Stimulated activated CD8-positive, alpha-beta memory T cell treated with anti-CD3 and anti-CD28 coated beads, Interleukin-4, amount 100 ng/mL, for 24 hours (primary cell): Measurements from ENCODE around the gene FLT4.
"Not testable (repeated sequence)": the region's sequence is repeated elsewhere in the genome, so short reads cannot be mapped to it uniquely, and the experiment has no call there.

Experiments
- DNase-seq: peaks from one replicate; pipeline ENCODE4 v3.0.0-alpha.2; 2020; ENCODE audit warnings: low read depth

The FLT4 gene

DNA sequence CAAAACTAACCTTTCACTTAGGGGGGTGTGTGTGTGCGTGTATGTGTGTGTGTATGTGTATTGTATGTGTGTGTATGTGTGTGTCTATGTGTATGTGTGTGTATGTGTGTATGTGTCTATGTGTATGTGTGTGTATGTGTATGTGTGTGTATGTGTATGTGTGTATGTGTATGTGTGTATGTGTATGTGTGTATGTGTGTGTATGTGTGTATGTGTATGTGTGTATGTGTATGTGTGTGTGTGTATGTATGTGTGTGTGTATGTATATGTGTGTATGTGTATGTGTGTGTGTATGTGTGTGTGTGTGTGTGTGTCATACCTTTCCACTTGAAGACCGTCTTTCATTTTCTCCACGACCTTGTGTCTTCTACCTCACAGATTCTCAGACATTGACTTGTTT, 20.8 kb upstream of the FLT4 start:
- no peak for DNase-seq

DNA sequence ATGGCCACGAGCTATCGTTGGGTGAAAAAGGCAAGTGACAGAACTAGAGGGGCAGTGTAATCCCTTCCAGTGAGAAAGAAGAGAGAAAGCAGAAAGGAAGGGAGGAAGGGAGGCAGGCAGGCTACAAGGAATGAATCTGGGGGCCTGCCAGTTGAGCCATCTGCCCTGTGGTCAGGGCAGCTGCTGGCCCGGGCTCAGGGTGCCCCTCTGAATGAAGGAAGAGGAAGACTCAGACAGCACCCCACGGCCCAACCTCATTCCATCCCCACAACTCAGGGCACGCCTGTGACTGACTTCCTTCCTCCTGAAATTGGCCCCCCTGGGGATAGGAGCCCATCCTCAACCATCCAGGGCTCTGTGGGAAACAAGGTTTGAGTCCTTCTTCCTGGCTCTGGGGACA, 20.3 kb upstream of the FLT4 start:
- no peak for DNase-seq

DNA sequence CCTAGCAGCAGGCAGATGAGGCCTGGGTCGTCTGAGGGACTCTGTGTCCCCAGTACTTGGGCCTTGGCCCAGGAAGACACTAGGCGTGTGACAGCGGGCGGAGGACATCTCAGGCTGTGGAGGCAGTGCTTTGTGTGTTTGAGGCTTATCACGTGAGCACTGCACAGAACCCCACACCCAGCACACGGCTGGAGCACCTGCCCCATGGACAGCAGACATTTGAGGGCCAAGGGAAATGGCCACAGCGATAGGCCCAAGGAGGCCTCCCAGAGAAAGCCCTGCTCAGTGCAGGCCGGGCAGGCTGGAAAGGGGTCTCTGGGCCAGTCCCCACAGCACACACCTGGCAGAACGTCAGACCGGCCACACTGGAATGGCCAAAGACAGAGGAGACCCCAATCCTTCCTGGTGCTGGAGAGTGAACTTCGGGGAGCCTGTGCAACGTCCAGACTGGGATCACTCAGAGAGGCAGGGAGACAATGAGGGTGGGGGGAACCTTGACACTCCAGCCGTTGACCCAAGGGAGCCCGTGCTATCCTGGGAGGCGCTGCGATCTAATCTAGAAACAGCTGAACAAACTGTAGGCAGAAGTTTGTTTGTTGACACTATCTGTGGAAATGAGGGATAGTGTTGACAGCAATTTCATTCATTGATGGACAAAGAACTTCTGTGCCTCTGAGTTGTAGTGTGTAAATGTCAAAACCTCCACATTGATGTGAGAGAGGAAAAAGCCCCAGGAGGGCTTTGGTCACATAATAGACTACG, 19.6 kb upstream of the FLT4 start:
- no peak for DNase-seq

DNA sequence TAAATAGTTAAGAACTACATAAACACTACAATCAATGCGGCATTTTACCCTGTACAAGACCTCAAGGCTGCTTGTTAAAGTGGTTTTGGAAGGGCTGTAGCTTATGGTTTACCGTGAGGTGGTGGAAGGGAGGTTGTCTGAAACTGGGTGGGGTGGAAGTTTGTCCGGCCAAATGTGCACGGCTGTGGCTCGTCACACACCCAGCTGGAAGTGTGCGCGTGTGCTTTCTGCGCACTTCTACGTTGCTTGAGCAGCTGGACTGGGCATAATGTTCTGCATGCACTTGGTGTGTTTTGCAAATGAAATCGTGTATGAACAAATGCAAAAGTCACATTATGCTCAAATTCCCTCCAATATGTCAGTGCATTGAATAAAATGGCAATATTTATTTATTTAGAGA, 17.4 kb upstream of the FLT4 start:
- no peak for DNase-seq

DNA sequence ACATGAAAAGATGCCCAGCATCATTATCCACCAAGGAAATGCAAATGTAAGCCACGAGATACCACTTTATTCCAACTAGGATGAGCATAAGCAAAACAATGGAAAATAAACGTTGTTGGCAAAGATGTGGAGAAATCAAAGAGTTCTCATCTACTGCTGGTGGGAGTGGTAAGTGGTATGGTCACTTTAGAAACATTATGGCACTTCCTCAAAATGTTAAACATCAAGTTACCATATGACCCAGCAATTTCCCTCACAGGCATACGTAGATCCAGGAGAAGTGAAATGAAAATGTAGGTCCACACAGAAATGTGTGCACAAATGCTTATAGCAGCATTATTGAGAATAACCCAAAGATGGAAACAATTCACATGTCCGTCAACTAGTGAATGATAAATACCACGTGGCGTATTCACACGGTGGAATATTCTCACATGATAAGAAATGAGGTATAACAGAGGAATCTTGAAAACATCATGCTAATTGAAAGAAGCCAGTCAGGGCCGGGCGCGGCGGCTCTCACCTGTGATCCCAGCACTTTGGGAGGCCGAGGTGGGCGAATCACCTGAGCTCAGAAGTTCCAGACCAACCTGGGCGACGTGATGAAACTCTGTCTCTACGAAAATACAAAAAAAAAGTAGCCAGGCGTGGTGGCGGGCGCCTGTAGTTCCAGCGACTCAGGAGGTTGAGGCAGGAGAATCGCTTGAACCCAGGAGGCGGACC, 16.4 kb upstream of the FLT4 start:
- no peak for DNase-seq

DNA sequence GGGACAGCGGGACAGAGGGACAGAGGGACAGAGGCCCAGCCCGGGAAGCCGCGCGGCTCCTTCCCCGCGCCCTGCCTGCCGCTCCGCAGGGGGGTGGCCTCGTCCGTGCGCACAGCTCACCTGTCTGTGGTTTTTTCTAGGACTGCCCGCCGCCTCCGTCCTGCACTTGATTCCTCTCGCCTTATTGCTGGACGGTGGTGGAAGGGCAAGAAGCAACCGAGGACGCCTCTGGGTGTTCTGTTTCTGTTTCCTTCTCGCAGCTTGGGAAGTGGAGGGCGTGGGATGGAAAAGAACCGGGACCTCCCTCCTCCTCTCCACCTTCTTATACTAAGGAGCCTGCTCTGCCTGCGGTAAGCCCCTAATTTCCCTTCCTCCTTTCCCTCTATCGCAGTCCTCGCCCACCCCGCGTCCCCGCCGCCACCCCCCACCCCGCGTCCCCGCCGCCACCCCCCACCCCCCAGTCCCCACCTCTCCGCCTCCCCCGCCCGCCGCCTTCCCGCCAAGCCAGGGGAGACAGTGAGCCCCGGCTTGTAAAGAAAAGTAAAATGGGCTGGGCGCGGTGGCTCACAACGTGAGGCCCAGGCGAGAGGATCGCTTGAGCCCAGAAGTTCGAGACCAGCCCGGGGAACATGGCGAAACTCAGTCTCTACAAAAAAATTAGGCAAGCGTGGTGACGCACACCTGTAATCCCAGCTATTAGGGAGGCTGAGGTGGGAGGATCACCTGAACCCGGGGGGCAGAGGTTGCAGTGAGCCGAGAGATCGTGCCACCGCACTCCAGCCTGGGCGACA, 9.6 kb upstream of the FLT4 start:
- DNase-seq, result no peak

DNA sequence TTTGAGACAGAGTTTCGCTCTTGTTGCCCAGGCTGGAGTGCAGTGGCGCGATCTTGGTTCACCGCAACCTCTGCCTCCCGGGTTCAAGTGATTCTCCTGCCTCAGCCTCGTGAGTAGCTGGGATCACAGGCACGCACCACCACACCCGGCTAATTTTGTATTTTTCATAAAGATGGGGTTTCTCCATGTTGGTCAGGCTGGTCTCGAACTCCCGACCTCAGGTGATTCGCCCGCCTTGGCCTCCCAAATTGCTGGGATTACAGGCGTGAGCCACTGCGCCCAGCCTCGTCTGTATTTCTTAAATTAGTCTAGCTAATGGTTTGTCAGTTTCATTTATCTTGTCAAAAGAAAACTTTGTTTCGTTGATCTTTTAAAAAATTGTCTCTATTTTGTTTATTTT, 5.8 kb upstream of the FLT4 start:
- not testable (repeated sequence) for DNase-seq

DNA sequence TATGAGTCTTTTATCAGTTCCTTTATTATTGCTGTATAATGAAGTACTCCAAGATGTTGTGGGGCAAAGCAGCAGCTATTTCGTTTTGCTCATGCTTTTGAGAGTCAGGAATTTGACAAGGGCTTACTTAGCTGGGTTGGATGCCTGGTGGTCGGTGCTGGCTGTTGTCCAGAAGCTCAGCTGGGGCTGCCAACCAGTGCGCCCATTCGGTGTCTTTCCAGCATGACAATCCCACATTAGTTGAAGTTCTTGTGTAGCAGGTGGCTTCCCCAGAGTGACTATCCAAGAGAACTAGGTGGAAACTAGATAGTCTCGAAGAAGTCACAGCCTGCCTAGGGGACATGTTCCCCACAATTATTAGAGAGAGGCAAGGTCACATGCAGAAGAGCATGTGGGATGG, 3.4 kb upstream of the FLT4 start:
- no peak for DNase-seq

DNA sequence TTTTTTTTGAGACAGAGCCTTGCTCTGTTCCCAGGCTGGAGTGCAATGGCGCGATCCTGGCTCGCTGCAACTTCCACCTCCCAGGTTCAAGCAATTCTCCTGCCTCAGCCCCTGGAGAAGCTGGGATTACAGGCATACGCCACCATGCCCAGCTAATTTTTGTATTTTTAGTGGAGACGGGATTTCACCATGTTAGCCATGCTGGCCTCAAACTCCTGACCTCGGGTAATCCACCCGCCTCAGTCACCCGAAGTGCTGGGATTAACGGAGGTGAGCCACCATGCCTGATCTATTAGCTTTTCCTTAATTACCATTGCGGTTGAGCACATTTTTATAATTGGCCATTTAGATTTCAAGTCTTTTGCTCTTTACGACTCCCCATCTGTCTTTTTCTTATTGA, 2.9 kb upstream of the FLT4 start:
- no peak for DNase-seq

DNA sequence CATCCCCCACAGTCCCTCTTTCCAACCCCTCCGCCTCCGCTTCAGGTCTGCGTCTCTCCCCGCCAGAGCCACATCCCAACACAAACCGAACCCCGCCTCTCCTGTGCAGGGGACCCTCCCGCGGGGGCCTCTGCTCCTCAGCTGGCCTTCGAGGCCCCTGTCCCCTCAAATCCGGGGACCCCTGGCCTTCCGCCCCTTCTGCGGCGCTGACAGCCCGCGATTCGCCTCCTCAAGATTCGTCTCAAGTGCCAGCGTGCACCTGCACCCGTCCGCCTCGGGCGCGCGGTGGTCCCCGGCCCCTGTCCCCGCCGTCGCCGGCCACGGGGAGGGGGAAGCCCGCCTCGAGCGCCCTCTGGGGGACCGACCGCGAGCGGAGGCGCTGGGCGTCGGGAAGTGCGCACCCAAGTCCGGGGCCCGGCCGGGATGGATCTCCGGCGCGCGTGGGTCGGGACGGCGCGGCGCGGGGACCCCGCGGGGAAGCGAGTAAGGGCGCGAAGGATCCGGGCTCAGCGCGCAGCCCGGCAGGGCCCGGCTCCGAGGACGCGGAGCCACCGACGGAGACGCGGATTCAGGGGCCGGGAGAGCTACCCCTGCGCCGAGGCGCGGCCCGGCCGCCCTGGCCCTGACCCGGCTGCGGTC, 623 bp downstream of the FLT4 start:
- DNase-seq, result peak; percentile 11

DNA sequence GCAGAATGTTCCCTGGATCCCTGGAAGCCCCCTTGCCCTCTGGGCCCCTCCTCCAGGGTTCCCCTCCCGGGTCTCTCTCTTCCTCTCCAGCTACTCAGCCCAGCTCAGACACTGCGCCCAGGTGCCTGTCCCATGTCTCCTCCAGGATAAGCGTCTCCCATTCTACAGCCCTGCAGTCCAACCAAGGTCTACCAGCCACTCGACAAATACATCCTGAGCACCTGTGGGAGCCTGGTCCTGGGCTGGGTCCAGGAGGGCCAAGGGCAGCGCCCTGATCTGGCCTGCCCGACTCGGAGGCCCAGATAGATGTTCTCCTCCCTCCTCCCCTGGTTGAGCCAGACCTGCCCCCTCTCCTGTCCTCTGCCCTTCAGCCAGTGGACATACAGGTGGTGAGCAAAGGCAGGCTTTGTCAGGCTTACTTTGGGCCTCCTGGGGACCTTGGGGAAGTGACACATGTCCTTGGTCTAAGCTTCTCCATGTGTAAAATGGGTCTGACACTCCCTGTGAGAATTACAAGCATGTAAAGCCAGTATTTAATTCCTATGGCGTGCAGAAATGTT, 1.4 kb downstream of the FLT4 start:
- DNase-seq, result no peak

DNA sequence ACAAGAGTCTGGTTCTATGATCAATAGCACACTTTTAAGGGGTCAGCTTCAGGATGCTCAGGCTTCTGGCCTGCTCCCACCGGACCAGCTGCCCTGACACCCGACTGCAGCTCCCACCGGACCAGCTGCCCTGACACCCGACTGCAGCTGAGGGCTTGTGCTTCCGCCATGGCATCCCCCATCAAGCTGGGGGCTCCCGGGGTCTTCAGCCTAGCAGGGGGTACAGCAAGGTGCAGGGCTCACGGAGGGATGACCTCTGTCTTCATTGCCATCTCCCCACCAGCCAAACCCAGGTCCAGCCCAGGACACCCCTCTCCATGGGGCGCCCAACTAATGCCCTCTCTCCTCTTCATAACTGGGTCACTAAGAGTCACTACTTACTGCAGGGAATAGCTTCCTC, 1.9 kb downstream of the FLT4 start:
- DNase-seq, result no peak

DNA sequence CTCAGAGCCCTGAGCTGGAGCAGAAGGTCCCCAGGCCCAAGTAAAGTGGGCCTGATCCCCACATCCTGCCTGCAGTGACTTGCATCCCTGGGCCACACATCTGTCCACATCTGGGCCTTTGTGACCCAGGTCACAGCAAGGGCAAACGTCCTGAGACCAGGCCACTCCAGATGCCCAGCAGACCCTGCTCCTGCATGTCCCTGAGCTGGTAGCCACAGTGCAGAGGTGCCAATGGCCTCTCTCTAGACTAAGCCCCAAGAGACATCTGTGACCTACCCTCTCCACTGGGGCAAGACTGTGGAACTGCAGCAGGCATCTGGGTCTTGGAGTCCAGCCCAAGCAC, 2.5 kb downstream of the FLT4 start:
- DNase-seq, result no peak

DNA sequence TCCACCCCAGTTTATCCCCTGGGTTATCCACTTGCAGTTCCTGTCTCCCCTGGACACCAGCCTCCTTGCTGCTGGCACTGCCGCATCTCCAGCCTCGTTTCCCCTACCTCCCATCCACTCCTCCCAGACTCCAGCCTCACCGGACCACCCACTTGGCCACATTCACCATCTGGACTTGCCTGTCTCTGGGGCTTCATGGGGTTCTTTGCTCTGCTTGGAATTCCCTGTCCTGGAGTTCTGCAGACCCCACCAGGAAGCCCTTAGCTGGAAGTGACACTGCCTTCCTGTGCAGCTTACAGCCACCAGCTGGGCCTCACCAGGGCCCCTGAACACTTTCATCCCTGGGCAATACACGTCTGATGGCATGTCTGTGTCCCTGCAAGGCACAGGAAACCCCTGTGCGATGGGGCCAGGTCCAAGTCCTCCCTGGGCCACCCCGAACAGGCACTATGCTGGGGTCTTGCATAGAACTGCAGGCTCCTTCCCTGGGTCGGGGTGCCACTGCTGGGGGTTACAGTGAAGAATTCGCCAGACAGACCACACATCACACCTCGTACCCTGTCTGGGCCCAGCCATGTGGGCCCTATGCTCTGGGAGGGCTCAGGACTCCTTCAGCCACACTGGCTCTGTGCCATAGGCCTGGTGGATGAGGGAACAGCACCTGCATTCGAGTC, 3.0 kb downstream of the FLT4 start:
- no peak for DNase-seq

DNA sequence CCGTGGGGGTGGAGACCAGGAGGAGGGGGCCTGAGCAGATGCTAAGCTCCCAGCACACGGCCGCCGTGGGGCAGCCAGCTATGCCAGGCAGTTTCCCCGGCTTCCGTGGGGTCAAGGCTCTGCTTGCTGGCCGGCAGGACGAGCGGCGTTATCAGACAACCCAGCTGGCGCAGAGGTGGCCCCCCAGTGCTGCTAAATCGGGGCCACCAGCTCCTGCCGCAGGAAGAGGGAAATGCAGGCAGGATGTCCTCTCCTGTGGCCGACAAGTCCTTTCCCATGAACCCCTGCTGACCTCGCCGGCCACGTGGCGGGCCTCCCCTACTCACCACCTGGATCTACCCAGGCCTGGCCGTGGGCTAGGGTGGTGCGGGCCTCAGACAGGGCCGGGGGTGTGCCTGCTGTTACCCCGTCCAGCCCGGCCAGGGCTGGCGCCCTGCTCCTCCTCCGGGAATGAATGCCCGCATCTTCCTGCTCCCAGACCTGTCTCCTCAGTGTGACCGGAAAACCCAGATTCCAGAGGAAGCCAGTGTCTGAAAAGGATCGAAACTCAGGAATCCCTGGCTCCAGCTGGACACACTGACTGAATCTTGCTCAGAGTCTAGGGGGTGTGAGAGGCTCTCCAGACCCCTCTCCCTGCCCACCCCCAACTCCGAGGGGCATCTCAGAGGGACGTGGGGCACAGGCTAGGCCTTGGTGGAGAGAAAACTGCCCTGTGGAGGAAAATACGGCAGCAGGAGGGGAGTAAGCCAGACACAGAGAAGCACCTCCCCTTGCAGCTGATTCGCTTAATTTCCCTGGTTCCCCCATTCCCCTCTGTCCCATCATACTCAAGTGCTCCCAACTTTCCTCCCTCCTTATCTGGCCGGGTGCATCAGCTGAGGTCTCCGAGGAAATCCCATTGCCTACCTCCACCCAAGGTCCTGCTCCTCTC, 3.9 kb downstream of the FLT4 start:
- no peak for DNase-seq

DNA sequence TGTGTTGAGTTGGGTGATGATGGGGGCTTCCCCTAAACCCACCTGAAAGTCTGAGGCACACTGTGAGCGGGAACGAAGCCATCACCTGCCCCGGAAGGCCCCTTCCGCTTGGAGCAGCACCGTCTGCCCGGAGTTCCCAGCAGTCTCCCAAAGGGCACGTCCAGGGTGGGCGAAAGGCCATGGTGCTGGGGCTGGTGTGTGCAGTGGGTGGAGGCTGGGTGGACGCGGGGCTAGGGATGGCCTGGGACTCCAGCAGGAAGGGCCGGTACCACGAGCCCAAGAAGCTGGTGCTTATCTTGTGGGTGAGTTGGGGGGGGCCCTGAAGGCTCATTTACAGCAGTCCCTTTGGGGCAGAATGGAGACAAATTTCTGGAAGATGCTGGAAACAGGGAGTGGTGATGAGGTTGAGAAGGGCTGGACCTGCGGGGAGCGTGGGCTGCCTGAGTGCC, 4.6 kb downstream of the FLT4 start:
- no peak for DNase-seq

DNA sequence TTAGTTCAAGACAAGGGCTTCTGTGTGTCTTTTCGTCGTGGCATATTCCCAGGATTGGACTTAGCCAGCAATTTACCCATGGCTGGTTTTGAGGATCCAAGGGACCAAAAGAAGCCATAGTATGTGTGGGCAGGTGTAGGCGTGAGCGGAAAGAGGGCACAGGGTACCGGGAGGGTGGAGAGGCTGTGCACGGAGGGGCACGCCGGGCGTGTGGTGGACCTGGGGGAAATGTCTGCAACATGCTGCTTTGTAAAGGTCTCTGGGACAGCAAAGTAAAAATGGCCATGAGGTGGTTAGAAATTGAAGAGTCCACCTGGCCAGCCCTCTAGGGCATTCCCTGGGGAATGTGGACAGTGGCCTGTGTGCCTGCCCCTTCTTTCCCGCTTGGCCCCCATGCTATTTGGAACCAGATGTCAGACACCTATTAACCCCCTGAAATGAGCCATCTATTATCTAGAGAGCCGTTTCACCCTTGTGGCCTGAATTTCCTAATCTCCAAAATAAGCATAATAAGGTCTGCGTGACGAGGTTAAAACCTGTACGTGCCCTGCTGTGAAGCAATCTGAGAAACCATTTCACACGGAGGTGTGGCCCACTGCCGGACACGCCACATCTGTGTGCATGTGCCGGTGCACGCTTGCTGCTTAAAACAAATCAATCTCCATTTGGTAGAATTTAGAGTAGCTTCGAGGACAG, 5.1 kb downstream of the FLT4 start:
- DNase-seq, result no peak

DNA sequence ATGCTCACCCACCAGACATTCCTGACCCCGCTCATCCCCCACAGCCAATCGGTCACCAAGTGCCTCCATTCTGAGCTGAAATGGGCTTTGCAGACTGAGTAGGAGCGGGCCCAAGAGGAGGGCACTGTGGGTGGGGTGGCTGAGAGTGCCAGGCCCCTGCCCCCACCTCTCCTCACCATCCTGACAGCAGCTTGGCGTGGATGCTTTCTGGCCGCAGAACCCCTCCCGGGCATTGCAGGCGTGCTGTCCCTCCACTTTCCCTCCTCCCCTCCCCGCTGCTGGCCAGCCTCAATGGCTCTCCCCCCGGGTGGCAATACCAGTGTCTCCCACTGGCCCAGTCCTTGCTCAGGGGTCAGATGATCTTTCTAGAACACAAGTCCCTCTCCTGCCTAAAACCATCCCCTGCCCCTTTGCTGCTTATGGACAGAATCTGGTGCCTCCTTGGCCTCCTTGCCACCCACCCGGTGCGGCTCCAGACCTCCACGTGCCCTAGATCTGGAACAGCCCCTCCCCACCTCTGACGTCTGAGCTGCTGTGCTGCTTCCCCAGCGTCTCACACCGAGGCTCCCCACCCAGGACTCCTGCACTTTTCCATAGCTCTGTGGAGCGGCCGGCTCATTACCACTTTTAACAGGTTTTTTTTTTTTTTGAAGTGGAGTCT, 6.1 kb downstream of the FLT4 start:
- DNase-seq, result no peak

DNA sequence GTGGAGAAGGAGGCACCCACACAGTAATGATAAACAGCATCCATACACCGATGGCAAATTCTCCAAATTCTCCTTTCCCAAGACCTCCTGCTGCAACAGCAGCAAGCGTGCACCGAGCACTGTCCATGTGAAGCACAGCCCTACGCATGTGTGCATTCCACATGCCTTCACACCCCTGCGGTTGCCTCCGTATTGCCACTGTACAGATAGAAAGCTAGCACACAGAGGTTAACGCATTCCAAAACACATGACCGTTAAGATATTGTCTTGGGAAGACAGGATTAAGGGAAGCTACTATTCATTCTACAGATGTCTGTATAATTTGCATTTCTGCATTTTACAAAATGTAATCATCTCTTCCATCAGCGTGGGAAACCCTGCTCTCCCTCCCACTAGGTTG, 6.6 kb downstream of the FLT4 start:
- DNase-seq, result no peak
